Measurements from ENCODE around the gene UCN2. TPM values are rescaled to one million over a fixed set of nuclear protein-coding genes. Genes with fewer than 3 reads are reported as not detected.
A peak's percentile ranks its signal among the peaks of the same experiment; 100 is the strongest.

UCN2 gene
- total RNA-seq, 1 donor from 2014 or later = 0.77 TPM

GRCh38 chr3:48564667-48565066 is 1.1 kb upstream of the UCN2 start:
- no peaks in the 10 kb centered on the region for H3K9me3 Mint-ChIP-seq (ENCODE audit: unreplicated experiment)
- no peak for DNase-seq (ENCODE audit: low spot score)
- H3K4me1 Mint-ChIP-seq (ENCODE audit: unreplicated experiment) = peaks cover 18% of the 10 kb centered on the region
- no peak overlapping the region for H3K4me3 Mint-ChIP-seq (ENCODE audit: unreplicated experiment)
- H3K27me3 Mint-ChIP-seq (ENCODE audit: unreplicated experiment) = peaks cover 18% of the 10 kb centered on the region
- TF ChIP-seq CTCF (IDR thresholded peaks at IDR 0.05; ENCODE audit: unreplicated experiment) = no peak
- no peak overlapping the region for H3K27ac Mint-ChIP-seq (ENCODE audit: unreplicated experiment)
- H3K36me3 Mint-ChIP-seq (ENCODE audit: low read depth, unreplicated experiment) = no peaks in the 10 kb centered on the region

- no peak overlapping the region for H3K4me3 Mint-ChIP-seq (ENCODE audit: unreplicated experiment)
- DNase-seq (ENCODE audit: low spot score) = no peak
- no peaks in the 10 kb centered on the region for H3K36me3 Mint-ChIP-seq (ENCODE audit: low read depth, unreplicated experiment)
- H3K27me3 Mint-ChIP-seq (ENCODE audit: unreplicated experiment) = peaks cover 18% of the 10 kb centered on the region
- peak overlapping the region; percentile 24 for H3K27ac Mint-ChIP-seq (ENCODE audit: unreplicated experiment)
- TF ChIP-seq CTCF (IDR thresholded peaks at IDR 0.05; ENCODE audit: unreplicated experiment) = no peak
- peaks cover 24% of the 10 kb centered on the region for H3K4me1 Mint-ChIP-seq (ENCODE audit: unreplicated experiment)
- no peaks in the 10 kb centered on the region for H3K9me3 Mint-ChIP-seq (ENCODE audit: unreplicated experiment)
Observed at GRCh38 chr3:48564022-48564421, 441 bp upstream of the UCN2 start.

GRCh38 chr3:48562367-48563095 is 1.1 kb downstream of the UCN2 start:
- Mint-ChIP-seq H3K4me3 (ENCODE audit: unreplicated experiment) (no peak overlapping the region), H3K9me3 (ENCODE audit: unreplicated experiment) (no peaks in the 10 kb centered on the region), H3K27ac (ENCODE audit: unreplicated experiment) (no peak overlapping the region), H3K36me3 (ENCODE audit: low read depth, unreplicated experiment) (no peaks in the 10 kb centered on the region), H3K27me3 (ENCODE audit: unreplicated experiment) (peaks cover 14% of the 10 kb centered on the region), H3K4me1 (ENCODE audit: unreplicated experiment) (peaks cover 34% of the 10 kb centered on the region)
- DNase-seq (ENCODE audit: low spot score) = no peak
- no peak for TF ChIP-seq CTCF (IDR thresholded peaks at IDR 0.05; ENCODE audit: unreplicated experiment)

- no peaks in the 10 kb centered on the region for H3K36me3 Mint-ChIP-seq (ENCODE audit: low read depth, unreplicated experiment)
- peaks cover 34% of the 10 kb centered on the region for H3K4me1 Mint-ChIP-seq (ENCODE audit: unreplicated experiment)
- TF ChIP-seq CTCF (IDR thresholded peaks at IDR 0.05; ENCODE audit: unreplicated experiment) = peak; percentile 17
- H3K4me3 Mint-ChIP-seq (ENCODE audit: unreplicated experiment) = no peak overlapping the region
- peaks cover 10% of the 10 kb centered on the region for H3K27me3 Mint-ChIP-seq (ENCODE audit: unreplicated experiment)
- H3K27ac Mint-ChIP-seq (ENCODE audit: unreplicated experiment) = no peak overlapping the region
- H3K9me3 Mint-ChIP-seq (ENCODE audit: unreplicated experiment) = no peaks in the 10 kb centered on the region
- peak; percentile 64 for DNase-seq (ENCODE audit: low spot score)
Observed at GRCh38 chr3:48561045-48561736, 2.4 kb downstream of the UCN2 start.

- Mint-ChIP-seq H3K27ac (ENCODE audit: unreplicated experiment) (no peak overlapping the region), H3K4me1 (ENCODE audit: unreplicated experiment) (peaks cover 34% of the 10 kb centered on the region), H3K4me3 (ENCODE audit: unreplicated experiment) (no peak overlapping the region), H3K27me3 (ENCODE audit: unreplicated experiment) (peaks cover 12% of the 10 kb centered on the region), H3K9me3 (ENCODE audit: unreplicated experiment) (no peaks in the 10 kb centered on the region), H3K36me3 (ENCODE audit: low read depth, unreplicated experiment) (no peaks in the 10 kb centered on the region)
- no peak for TF ChIP-seq CTCF (IDR thresholded peaks at IDR 0.05; ENCODE audit: unreplicated experiment)
- DNase-seq (ENCODE audit: low spot score) = no peak
Observed at GRCh38 chr3:48560648-48561018, 2.9 kb downstream of the UCN2 start.
